ENCODE measurements around the gene TESMIN. TPM values are rescaled to one million over a fixed set of nuclear protein-coding genes. Genes with fewer than 3 reads are reported as not detected.

TESMIN gene
- total and polyA plus RNA-seq, 2 of the 4 experiments (the other 2 are of a cell fraction): 0.90 to 2.2 TPM

DNA sequence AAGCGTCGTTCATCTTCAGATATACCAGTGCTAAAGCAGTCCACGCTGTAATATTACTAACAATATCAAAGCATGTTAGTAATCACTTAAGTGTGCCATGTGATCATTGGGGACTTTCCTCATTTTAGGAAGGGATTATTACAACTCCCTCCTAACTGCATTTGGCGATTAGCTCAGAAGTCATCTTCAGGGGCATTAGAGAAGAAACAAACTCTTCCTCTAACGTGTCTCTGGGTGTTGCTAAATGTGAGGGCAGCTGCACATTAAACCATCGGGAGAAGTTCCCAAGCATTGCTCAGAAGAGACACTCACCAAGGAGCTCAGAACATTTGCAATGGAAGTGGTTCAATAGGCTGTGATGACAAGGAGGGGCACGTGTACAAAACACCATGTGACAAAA is 17.2 kb downstream of the TESMIN start:
- Histone ChIP-seq H3K4me1 (ENCODE audit: control insufficient read depth, insufficient read depth, low read length) (no peaks in the 10 kb centered on the region), H4K91ac (ENCODE audit: insufficient read depth, low read depth, low read length) (no peak overlapping the region), H2AK5ac (ENCODE audit: low read depth, low read length) (no peak overlapping the region), H2BK5ac (ENCODE audit: low read depth, low read length, poor library complexity, severe bottlenecking) (no peak overlapping the region), H3K79me1 (ENCODE audit: low read depth in 1 of 2, low read length in 2 of 2) (no peaks in the 10 kb centered on the region), H3K9me3 (ENCODE audit: control insufficient read depth, insufficient read depth, low read length) (peaks cover 2% of the 10 kb centered on the region; the same call in 1 of the 2 replicates), H3K14ac (replicated peaks; ENCODE audit: low read depth, low read length) (no peak overlapping the region), H3K27ac (ENCODE audit: insufficient read depth, low read length) (no peak overlapping the region), H3K18ac (ENCODE audit: low read depth, low read length) (no peak overlapping the region), H4K8ac (ENCODE audit: low read depth in 2 of 2, low read length in 2 of 2) (no peak overlapping the region), H4K20me1 (ENCODE audit: insufficient read depth, low read length) (no peaks in the 10 kb centered on the region; the same call in 1 of the 2 replicates), H3K27me3 (ENCODE audit: control insufficient read depth, insufficient read depth, low read length) (peaks cover 21% of the 10 kb centered on the region), H4K5ac (ENCODE audit: low read depth, low read length) (no peak overlapping the region), H3K23ac (ENCODE audit: low read depth, low read length) (no peak overlapping the region), H2BK20ac (ENCODE audit: low read depth, low read length) (no peak overlapping the region), H3K56ac (ENCODE audit: extremely low read depth, insufficient read depth, low read length) (no peak overlapping the region), H2AFZ (replicated peaks; ENCODE audit: low read length, poor library complexity) (no peak overlapping the region), H3K36me3 (ENCODE audit: control insufficient read depth, insufficient read depth, low read length) (no peaks in the 10 kb centered on the region), H3K9ac (ENCODE audit: low read depth, low read length) (no peak overlapping the region), H3K4me3 (ENCODE audit: insufficient read depth, low read depth, low read length) (no peak overlapping the region), H3K4ac (ENCODE audit: low read depth, low read length) (no peak overlapping the region), H3K9me1 (ENCODE audit: insufficient read depth, low read length) (peaks cover 4% of the 10 kb centered on the region; the same call in 1 of the 2 replicates), H2AK9ac (replicated peaks; ENCODE audit: low read depth, low read length, poor library complexity) (no peak overlapping the region), H3K4me2 (ENCODE audit: low read depth, low read length) (no peak overlapping the region), H2BK15ac (ENCODE audit: low read depth, low read length) (no peak overlapping the region), H2BK120ac (ENCODE audit: low read depth, low read length) (no peak overlapping the region)
- no TSS peak for BruUV-seq (replicated peaks)
- intact Hi-C loops (cut with micrococcal nuclease): no loop called here
- no peak for DNase-seq
- CTCF ChIA-PET: no interaction called here
- POLR2A ChIA-PET (ENCODE audit: unreplicated experiment): no interaction called here
- dilution Hi-C loops (cut with HindIII; ENCODE audit: low sequenced_read_pairs, unreplicated experiment): no loop called here
- in situ Hi-C loops (cut with MboI; ENCODE audit: low sequenced_read_pairs): no loop called here
- no peak for TF ChIP-seq NFE2L2 (IDR thresholded peaks at IDR 0.05; ENCODE audit: low read depth, low read length)
- TF ChIP-seq BHLHE40 (IDR thresholded peaks at IDR 0.05; ENCODE audit: low read depth, low read length): no peak
- TF ChIP-seq CEBPB (IDR thresholded peaks at IDR 0.05; ENCODE audit: low read depth, low read length): no peak
- TF ChIP-seq SMC3 (IDR thresholded peaks at IDR 0.05; ENCODE audit: low read depth, low read length): no peak
- TF ChIP-seq RAD21 (IDR thresholded peaks at IDR 0.05; ENCODE audit: low read length): no peak
- TF ChIP-seq, protein P1, sequence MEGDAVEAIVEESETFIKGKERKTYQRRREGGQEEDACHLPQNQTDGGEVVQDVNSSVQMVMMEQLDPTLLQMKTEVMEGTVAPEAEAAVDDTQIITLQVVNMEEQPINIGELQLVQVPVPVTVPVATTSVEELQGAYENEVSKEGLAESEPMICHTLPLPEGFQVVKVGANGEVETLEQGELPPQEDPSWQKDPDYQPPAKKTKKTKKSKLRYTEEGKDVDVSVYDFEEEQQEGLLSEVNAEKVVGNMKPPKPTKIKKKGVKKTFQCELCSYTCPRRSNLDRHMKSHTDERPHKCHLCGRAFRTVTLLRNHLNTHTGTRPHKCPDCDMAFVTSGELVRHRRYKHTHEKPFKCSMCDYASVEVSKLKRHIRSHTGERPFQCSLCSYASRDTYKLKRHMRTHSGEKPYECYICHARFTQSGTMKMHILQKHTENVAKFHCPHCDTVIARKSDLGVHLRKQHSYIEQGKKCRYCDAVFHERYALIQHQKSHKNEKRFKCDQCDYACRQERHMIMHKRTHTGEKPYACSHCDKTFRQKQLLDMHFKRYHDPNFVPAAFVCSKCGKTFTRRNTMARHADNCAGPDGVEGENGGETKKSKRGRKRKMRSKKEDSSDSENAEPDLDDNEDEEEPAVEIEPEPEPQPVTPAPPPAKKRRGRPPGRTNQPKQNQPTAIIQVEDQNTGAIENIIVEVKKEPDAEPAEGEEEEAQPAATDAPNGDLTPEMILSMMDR (conservative IDR thresholded peaks at IDR 0.05; ENCODE audit: low read depth, low read length): no peak
- TF ChIP-seq MAZ (IDR thresholded peaks at IDR 0.05; ENCODE audit: borderline replicate concordance, low read depth, low read length): no peak
- TF ChIP-seq, protein P2, sequence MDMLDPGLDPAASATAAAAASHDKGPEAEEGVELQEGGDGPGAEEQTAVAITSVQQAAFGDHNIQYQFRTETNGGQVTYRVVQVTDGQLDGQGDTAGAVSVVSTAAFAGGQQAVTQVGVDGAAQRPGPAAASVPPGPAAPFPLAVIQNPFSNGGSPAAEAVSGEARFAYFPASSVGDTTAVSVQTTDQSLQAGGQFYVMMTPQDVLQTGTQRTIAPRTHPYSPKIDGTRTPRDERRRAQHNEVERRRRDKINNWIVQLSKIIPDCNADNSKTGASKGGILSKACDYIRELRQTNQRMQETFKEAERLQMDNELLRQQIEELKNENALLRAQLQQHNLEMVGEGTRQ (IDR thresholded peaks at IDR 0.05; ENCODE audit: low read depth, low read length): no peak
- no peak for TF ChIP-seq RFX5 (IDR thresholded peaks at IDR 0.05; ENCODE audit: low read depth, low read length)
- no peak for TF ChIP-seq RCOR1 (IDR thresholded peaks at IDR 0.05; ENCODE audit: insufficient replicate concordance, low read length)
- TF ChIP-seq MXI1 (IDR thresholded peaks at IDR 0.05; ENCODE audit: borderline replicate concordance, low read depth, low read length): no peak
- TF ChIP-seq FOS (IDR thresholded peaks at IDR 0.05; ENCODE audit: low read depth, low read length): no peak
- TF ChIP-seq POLR2A (IDR thresholded peaks at IDR 0.05; ENCODE audit: low read depth, low read length): no peak
- TF ChIP-seq, protein P3, sequence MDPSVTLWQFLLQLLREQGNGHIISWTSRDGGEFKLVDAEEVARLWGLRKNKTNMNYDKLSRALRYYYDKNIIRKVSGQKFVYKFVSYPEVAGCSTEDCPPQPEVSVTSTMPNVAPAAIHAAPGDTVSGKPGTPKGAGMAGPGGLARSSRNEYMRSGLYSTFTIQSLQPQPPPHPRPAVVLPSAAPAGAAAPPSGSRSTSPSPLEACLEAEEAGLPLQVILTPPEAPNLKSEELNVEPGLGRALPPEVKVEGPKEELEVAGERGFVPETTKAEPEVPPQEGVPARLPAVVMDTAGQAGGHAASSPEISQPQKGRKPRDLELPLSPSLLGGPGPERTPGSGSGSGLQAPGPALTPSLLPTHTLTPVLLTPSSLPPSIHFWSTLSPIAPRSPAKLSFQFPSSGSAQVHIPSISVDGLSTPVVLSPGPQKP (IDR thresholded peaks at IDR 0.05; ENCODE audit: borderline replicate concordance, low read depth, low read length): no peak
- ATAC-seq (ENCODE audit: low read depth): no peak
- no CpG with 5 or more reads among the region's 7 CpGs for WGBS, 2 experiments (ENCODE audit: extremely low coverage in 2 of 2, insufficient read length in 1 of 2)

Measured in IMR-90 (cell line).